IMR-90 (cell line): ENCODE measurements around the gene ICAM4. TPM values are rescaled to one million over a fixed set of nuclear protein-coding genes. Genes with fewer than 3 reads are reported as not detected.

Experiments
- ATAC-seq: fragments of 200-7000 bp; cut with Tn5 transposase; 2 replicates; pipeline ENCODE4 v1.9.1; 2020; ENCODE audit warnings: low read depth, mild to moderate bottlenecking, moderate library complexity
- BruUV-seq: library from RNA; stranded (reverse); fragments of 400-500 nt; replicated peaks from 2 replicates; lab custom pipeline; 2021; lab: Mats Ljungman, UMichigan
- CTCF ChIA-PET: fragments of 300-600 bp; formaldehyde crosslinking; extraction: SDS; loops from one replicate; lab custom pipeline; 2021; ENCODE audit warnings: antibody characterized with exemption; lab: Yijun Ruan, JAX
- POLR2A ChIA-PET: fragments of 300-600 bp; sonication (Branson Sonifier 250); formaldehyde crosslinking; loops from one replicate; lab custom pipeline; 2022; ENCODE audit warnings: antibody characterized with exemption; ENCODE audit not compliant: unreplicated experiment; lab: Charles Lee
- DNase-seq: peaks from one replicate; pipeline ENCODE4 v3.0.0; 2013
- H2AFZ ChIP-seq: replicated peaks from 2 replicates; pipeline ENCODE3; 2013; ENCODE audit warnings: low read length, mild to moderate bottlenecking; ENCODE audit not compliant: poor library complexity
- H2AK5ac ChIP-seq: 2 replicates; pipeline ENCODE4 v1.6.1; 2013; ENCODE audit warnings: low read depth, low read length, inconsistent platforms
- H2AK9ac ChIP-seq: replicated peaks from 2 replicates; pipeline ENCODE3; 2013; ENCODE audit warnings: mild to moderate bottlenecking, low read depth, low read length, moderate library complexity; ENCODE audit not compliant: poor library complexity
- H2BK120ac ChIP-seq: 2 replicates; pipeline ENCODE4 v1.6.1; 2013; ENCODE audit warnings: low read depth, low read length, inconsistent platforms
- H2BK15ac ChIP-seq: 3 replicates; pipeline ENCODE4 v1.6.1; 2013; ENCODE audit warnings: low read depth, low read length, inconsistent platforms
- H2BK20ac ChIP-seq: 2 replicates; pipeline ENCODE4 v1.6.1; 2013; ENCODE audit warnings: low read depth, mild to moderate bottlenecking, inconsistent platforms, low read length, moderate library complexity
- H2BK5ac ChIP-seq: 2 replicates; pipeline ENCODE4 v1.6.1; 2013; ENCODE audit warnings: mild to moderate bottlenecking, low read depth, low read length, inconsistent platforms; ENCODE audit not compliant: poor library complexity, severe bottlenecking
- H3K14ac ChIP-seq: replicated peaks from 2 replicates; pipeline ENCODE4 v1.6.1; 2013; ENCODE audit warnings: low read depth, low read length, inconsistent platforms
- H3K18ac ChIP-seq: 2 replicates; pipeline ENCODE4 v1.6.1; 2013; ENCODE audit warnings: low read depth, low read length, control low read depth
- H3K23ac ChIP-seq: 2 replicates; pipeline ENCODE4 v1.6.1; 2013; ENCODE audit warnings: low read depth, low read length, inconsistent platforms
- H3K27ac ChIP-seq: 2 replicates; pipeline ENCODE4 v1.5.1; 2013; ENCODE audit warnings: mild to moderate bottlenecking, control low read depth, low read length; ENCODE audit not compliant: insufficient read depth
- H3K27me3 ChIP-seq: 2 replicates; pipeline ENCODE4 v1.6.1; 2013; ENCODE audit warnings: low read length; ENCODE audit not compliant: control insufficient read depth, insufficient read depth
- H3K36me3 ChIP-seq: 2 replicates; pipeline ENCODE4 v1.6.1; 2013; ENCODE audit warnings: low read length, mixed read lengths; ENCODE audit not compliant: control insufficient read depth, insufficient read depth
- H3K4ac ChIP-seq: 2 replicates; pipeline ENCODE4 v1.6.1; 2013; ENCODE audit warnings: low read depth, low read length, inconsistent platforms
- H3K4me1 ChIP-seq: 2 replicates; pipeline ENCODE4 v1.6.1; 2013; ENCODE audit warnings: low read length, mixed read lengths; ENCODE audit not compliant: control insufficient read depth, insufficient read depth
- H3K4me2 ChIP-seq: 2 replicates; pipeline ENCODE4 v1.6.1; 2013; ENCODE audit warnings: low read depth, mild to moderate bottlenecking, control low read depth, low read length, moderate library complexity
- H3K4me3 ChIP-seq: 2 replicates; pipeline ENCODE4 v1.5.1; 2013; ENCODE audit warnings: low read depth, mild to moderate bottlenecking, control low read depth, low read length, moderate library complexity; ENCODE audit not compliant: insufficient read depth
- H3K56ac ChIP-seq: 2 replicates; pipeline ENCODE4 v1.6.1; 2013; ENCODE audit warnings: low read length, inconsistent platforms; ENCODE audit not compliant: insufficient read depth; ENCODE audit errors: extremely low read depth
- H3K79me1 ChIP-seq, 2 experiments: 2 replicates each; pipeline ENCODE4 v1.6.1; 2013; ENCODE audit warnings: low read length in 2 of 2, inconsistent platforms in 1 of 2, low read depth in 1 of 2
- H3K9ac ChIP-seq: 2 replicates; pipeline ENCODE4 v1.6.1; 2013; ENCODE audit warnings: low read depth, low read length, control low read depth
- H3K9me1 ChIP-seq: 2 replicates; pipeline ENCODE4 v1.6.1; 2013; ENCODE audit warnings: low read length, inconsistent platforms; ENCODE audit not compliant: insufficient read depth
- H3K9me3 ChIP-seq: 2 replicates; pipeline ENCODE4 v1.6.1; 2013; ENCODE audit warnings: low read length; ENCODE audit not compliant: control insufficient read depth, insufficient read depth
- H4K20me1 ChIP-seq: 2 replicates; pipeline ENCODE4 v1.6.1; 2013; ENCODE audit warnings: low read length, inconsistent platforms; ENCODE audit not compliant: insufficient read depth
- H4K5ac ChIP-seq: 2 replicates; pipeline ENCODE4 v1.6.1; 2013; ENCODE audit warnings: mild to moderate bottlenecking, low read depth, low read length, control low read depth
- H4K8ac ChIP-seq, 2 experiments: 2 replicates each; pipeline ENCODE4 v1.6.1; 2013; ENCODE audit warnings: low read depth in 2 of 2, low read length in 2 of 2, control low read depth in 1 of 2, inconsistent platforms in 1 of 2
- H4K91ac ChIP-seq: 2 replicates; pipeline ENCODE4 v1.6.1; 2013; ENCODE audit warnings: low read depth, low read length, inconsistent platforms; ENCODE audit not compliant: insufficient read depth
- BHLHE40 ChIP-seq: fragments of 150-350 bp; IDR thresholded peaks from 2 replicates; pipeline ENCODE4 v1.6.1; 2016; ENCODE audit warnings: mild to moderate bottlenecking, low read depth, low read length
- CEBPB ChIP-seq: IDR thresholded peaks from 2 replicates; pipeline ENCODE4 v1.6.1; 2012; ENCODE audit warnings: low read depth, low read length, improper control_type of control experiment
- CHD1 ChIP-seq: IDR thresholded peaks from 2 replicates; pipeline ENCODE4 v1.6.1; 2012; ENCODE audit warnings: low read depth, low read length, improper control_type of control experiment
- FOS ChIP-seq: fragments of 150-350 bp; IDR thresholded peaks from 2 replicates; pipeline ENCODE4 v1.6.1; 2016; ENCODE audit warnings: low read depth, low read length
- NFE2L2 ChIP-seq: fragments of 150-350 bp; IDR thresholded peaks from 2 replicates; pipeline ENCODE4 v1.6.1; 2016; ENCODE audit warnings: low read depth, mild to moderate bottlenecking, low read length
- POLR2A ChIP-seq: IDR thresholded peaks from 2 replicates; pipeline ENCODE4 v1.6.1; 2012; ENCODE audit warnings: mild to moderate bottlenecking, low read depth, low read length
- RCOR1 ChIP-seq: IDR thresholded peaks from 2 replicates; pipeline ENCODE4 v1.6.1; 2012; ENCODE audit warnings: mild to moderate bottlenecking, low read length, improper control_type of control experiment; ENCODE audit not compliant: insufficient replicate concordance
- RFX5 ChIP-seq: IDR thresholded peaks from 2 replicates; pipeline ENCODE4 v1.8.0; 2012; ENCODE audit warnings: low read depth, mild to moderate bottlenecking, low read length, moderate library complexity
- WGBS, 2 experiments: methylation state at CpG; one replicate each; pipeline versions ENCODE4 v1.1.5 to v1.1.7; 2013; ENCODE audit warnings: missing lambda C conversion rate in 2 of 2; ENCODE audit not compliant: insufficient read length in 1 of 2; ENCODE audit errors: extremely low coverage in 2 of 2; 5-methylcytosine and 5-hydroxymethylcytosine counted together
- dilution Hi-C: fragments of 300-500 bp; cut with HindIII; formaldehyde crosslinking; loops from one replicate; pipeline ENCODE4 v1.14.3; 2018; ENCODE audit warnings: low sequenced_read_pairs; ENCODE audit not compliant: unreplicated experiment
- in situ Hi-C: fragments of 300-500 bp; cut with MboI; formaldehyde crosslinking; loops from 3 replicates; pipeline ENCODE4 v1.14.3; 2019; ENCODE audit warnings: low sequenced_read_pairs, inconsistent platforms, mixed read lengths
- intact Hi-C: fragments of 100-400 bp; cut with micrococcal nuclease; formaldehyde crosslinking; loops from 2 replicates; pipeline ENCODE4 v1.10.0; 2022
- polyA plus RNA-seq, 3 experiments: library from polyadenylated mRNA; depleted of rRNA; stranded (reverse); fragments of >200 nt; gene quantifications; 2 replicates each; pipeline ENCODE4 v1.2.3, GENCODE V29; 2012; ENCODE audit warnings: low replicate concordance in 1 of 3
- total RNA-seq: library from RNA; depleted of rRNA; stranded (reverse); fragments of >200 nt; gene quantifications from 2 replicates; pipeline ENCODE4 v1.2.3, GENCODE V29; 2012
- TF ChIP-seq, protein P1 (sequence below): fragments of 150-350 bp; IDR thresholded peaks from 2 replicates; pipeline ENCODE4 v1.6.1; 2016; ENCODE audit warnings: low read depth, mild to moderate bottlenecking, low read length, moderate library complexity, borderline replicate concordance
- TF ChIP-seq, protein P2 (sequence below): conservative IDR thresholded peaks from 2 replicates; pipeline ENCODE4 v1.5.1; 2012; ENCODE audit warnings: mild to moderate bottlenecking, low read depth, low read length, improper control_type of control experiment
- TF ChIP-seq, protein P3 (sequence below): fragments of 150-350 bp; IDR thresholded peaks from 2 replicates; pipeline ENCODE4 v1.6.1; 2017; ENCODE audit warnings: mild to moderate bottlenecking, antibody characterized with exemption, low read length, low read depth

The ICAM4 gene
- total and polyA plus RNA-seq, 2 of the 4 experiments (the other 2 are of a cell fraction), result 2.3 to 4.0 TPM

DNA sequence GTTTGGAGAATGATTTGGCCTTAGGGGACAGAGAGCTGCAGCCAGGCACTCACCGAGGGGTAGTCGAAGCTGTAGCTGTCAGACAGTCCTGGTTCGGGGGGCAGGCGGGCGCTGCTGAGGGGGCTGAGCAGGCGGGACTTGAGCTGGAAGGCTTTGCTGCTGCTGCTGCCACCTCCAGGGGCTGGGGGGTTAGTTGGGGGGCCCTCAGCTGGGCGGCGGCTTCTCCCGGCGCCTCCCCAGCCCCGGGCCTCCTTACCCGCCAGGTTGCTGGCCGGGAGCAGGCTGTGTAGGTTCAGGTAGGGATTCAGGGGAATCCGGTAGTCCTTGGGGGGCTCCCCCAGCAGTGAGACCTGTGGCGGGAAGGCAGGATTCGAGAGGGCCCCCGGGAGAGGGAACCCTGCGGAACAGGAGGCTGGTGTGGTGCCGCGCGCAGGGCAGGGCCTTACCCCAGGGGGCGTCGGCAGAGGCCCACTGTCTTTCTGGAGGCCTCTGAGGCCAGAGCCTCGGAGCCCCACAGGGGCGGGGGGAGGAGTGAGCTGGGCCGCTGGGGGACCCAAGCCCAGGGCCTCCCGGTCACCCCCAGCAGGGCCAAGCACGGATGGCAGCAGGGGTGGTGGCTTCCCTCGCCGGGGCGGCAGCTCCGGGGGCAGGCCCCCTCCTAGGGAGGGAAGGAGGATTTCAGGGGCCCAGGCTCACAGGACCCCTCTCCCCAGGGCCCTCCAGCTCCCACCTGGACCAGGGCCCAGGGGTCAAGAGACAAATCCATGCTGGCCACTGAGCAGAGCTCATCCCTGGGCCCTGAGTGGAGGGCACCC lies 34.1 kb downstream of the ICAM4 start:
- POLR2A ChIA-PET, result interaction anchor here (0.6 kb wide), 1 partner anchor 1765 kb away, joined by 20 read pairs; no protein-coding TSS in a partner anchor
- Histone ChIP-seq H3K4me3 (no peak overlapping the region), H2BK15ac (no peak overlapping the region), H3K27me3 (no peaks in the 10 kb centered on the region), H2AK9ac (no peak overlapping the region), H4K91ac (no peak overlapping the region), H4K20me1 (peaks cover 9% of the 10 kb centered on the region; the same call in 1 of the 2 replicates), H2AFZ (no peak overlapping the region), H3K23ac (no peak overlapping the region), H2AK5ac (no peak overlapping the region), H3K79me1 (peaks cover 8 to 10% of the 10 kb centered on the region in 2 experiments; a peak in 3 of 4 replicates), H3K4me2 (no peak overlapping the region), H2BK120ac (no peak overlapping the region), H3K56ac (no peak overlapping the region), H3K4ac (no peak overlapping the region), H4K8ac (no peak overlapping the region), H2BK20ac (no peak overlapping the region), H3K4me1 (no peaks in the 10 kb centered on the region), H2BK5ac (no peak overlapping the region), H3K36me3 (peaks cover 66% of the 10 kb centered on the region), H4K5ac (no peak overlapping the region), H3K14ac (no peak overlapping the region), H3K9me1 (no peaks in the 10 kb centered on the region), H3K27ac (no peak overlapping the region), H3K9ac (no peak overlapping the region), H3K18ac (no peak overlapping the region), H3K9me3 (no peaks in the 10 kb centered on the region)
- ATAC-seq (no peak), DNase-seq (no peak)
- TF ChIP-seq RCOR1 (no peak), CEBPB (no peak), BHLHE40 (no peak), FOS (no peak), NFE2L2 (no peak), POLR2A (no peak), CHD1 (no peak), RFX5 (no peak)
- TF ChIP-seq, protein P1, sequence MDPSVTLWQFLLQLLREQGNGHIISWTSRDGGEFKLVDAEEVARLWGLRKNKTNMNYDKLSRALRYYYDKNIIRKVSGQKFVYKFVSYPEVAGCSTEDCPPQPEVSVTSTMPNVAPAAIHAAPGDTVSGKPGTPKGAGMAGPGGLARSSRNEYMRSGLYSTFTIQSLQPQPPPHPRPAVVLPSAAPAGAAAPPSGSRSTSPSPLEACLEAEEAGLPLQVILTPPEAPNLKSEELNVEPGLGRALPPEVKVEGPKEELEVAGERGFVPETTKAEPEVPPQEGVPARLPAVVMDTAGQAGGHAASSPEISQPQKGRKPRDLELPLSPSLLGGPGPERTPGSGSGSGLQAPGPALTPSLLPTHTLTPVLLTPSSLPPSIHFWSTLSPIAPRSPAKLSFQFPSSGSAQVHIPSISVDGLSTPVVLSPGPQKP, result no peak
- TF ChIP-seq, protein P2, sequence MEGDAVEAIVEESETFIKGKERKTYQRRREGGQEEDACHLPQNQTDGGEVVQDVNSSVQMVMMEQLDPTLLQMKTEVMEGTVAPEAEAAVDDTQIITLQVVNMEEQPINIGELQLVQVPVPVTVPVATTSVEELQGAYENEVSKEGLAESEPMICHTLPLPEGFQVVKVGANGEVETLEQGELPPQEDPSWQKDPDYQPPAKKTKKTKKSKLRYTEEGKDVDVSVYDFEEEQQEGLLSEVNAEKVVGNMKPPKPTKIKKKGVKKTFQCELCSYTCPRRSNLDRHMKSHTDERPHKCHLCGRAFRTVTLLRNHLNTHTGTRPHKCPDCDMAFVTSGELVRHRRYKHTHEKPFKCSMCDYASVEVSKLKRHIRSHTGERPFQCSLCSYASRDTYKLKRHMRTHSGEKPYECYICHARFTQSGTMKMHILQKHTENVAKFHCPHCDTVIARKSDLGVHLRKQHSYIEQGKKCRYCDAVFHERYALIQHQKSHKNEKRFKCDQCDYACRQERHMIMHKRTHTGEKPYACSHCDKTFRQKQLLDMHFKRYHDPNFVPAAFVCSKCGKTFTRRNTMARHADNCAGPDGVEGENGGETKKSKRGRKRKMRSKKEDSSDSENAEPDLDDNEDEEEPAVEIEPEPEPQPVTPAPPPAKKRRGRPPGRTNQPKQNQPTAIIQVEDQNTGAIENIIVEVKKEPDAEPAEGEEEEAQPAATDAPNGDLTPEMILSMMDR, result no peak
- TF ChIP-seq, protein P3, sequence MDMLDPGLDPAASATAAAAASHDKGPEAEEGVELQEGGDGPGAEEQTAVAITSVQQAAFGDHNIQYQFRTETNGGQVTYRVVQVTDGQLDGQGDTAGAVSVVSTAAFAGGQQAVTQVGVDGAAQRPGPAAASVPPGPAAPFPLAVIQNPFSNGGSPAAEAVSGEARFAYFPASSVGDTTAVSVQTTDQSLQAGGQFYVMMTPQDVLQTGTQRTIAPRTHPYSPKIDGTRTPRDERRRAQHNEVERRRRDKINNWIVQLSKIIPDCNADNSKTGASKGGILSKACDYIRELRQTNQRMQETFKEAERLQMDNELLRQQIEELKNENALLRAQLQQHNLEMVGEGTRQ, result no peak
- WGBS, 2 experiments, result 100% methylated on average over 8 of the region's 32 CpGs; no CpG with 5 or more reads in 1 of the 2 experiments
- dilution Hi-C loops (no loop called here), intact Hi-C loops (no loop called here), in situ Hi-C loops (no loop called here)
- CTCF ChIA-PET, result no interaction called here
- BruUV-seq, result no TSS peak
